HUDEP-2 (cell line): Measurements from ENCODE around the gene CCR5AS.

Experiments used
- DNase-seq, 76 experiments: peaks; one replicate each; lab custom pipeline; 2025; ENCODE audit not compliant: unreplicated experiment in 76 of 76; lab: John Stamatoyannopoulos, UW

The CCR5AS gene

DNA sequence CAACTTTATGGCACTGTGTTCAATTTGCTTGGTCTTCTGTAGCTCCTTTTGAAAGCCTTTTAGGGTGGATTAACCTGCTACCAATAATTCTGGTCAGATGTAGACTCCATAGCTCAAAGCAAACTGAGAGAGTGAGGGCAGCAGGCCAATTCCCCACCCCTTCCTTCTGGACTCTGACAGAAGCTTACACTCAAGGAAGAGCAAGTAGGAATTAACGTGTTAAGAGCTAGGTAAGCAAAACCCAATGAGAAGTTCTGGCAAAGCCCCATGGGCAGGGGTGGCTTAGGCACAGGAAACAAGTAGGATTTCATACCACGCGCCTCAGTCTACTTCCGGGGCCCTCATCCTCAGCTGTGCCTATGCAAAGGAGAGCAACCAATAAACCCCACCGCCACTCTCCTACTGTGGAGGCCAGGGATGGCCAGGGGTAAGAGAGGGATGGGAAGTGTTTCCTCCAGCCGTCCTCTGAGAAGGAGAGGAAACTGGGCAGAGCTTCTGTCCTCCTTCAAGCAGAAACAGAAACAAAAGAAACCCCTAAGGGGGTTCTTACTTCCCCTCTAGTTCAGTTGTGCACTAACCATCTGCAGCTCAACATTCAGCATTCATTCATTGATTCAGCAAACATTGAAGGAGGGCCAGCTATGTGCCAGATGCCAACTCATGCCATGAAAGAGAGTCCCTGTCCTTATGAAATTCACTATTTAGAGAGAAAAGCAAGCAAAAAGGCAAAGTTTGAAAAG is 23.5 kb downstream of the CCR5AS start:
- DNase-seq = no peak

DNA sequence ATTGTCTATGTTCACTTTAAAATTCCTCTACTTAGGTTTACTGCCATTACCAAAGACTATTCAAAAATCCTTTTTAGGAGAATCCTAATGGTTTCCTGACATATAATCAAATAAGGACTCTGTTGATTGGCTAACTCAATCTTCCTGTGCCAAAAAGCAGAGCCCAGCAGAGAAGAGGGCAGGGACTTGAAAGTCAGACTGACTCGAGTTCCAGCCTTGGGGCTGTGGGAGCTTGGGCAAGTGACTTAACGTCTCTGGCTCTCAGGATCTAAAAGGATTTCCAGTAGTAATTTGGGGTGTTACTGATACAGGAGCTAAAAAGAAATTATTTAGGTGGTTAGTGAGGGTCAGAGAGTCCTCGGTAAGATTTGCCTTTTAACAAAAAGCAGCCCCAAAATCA is 25.2 kb downstream of the CCR5AS start:
- DNase-seq = no peak

DNA sequence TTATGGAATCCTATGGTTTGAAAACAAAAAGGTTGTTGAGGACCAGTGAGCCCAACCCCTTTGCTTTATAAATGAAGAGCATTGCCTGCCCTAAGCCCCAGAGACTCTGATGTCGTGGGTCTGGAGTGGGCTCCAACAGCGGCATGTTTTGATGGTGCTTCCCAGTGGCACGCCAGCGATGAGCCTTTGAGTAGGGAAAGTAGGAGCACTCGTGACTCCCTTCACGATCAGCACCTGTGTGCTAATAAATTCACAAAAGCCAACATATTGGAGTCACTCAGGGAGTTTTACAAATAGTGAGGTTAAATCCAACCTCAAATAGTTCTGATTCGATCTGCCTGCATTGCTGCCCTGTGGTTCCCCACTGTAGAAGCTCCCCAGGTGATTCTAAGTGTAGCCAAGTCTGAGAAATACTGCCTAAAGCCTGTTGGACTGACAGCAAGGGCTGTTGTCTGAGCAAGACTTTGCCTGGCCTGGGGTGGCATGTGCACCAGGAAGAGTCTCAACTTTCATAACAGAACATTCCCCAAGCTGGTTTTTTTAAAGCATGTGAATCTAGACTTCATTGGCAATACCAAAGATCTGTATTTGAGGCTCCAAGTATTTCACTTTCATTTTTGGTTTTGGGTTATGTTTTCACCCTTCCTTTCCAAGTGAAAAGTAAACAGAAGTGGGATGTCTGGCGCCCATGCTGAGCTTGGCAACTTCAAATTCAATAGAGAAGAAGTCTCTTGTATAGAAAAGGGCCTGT is 26.2 kb downstream of the CCR5AS start:
- DNase-seq = no peak

DNA sequence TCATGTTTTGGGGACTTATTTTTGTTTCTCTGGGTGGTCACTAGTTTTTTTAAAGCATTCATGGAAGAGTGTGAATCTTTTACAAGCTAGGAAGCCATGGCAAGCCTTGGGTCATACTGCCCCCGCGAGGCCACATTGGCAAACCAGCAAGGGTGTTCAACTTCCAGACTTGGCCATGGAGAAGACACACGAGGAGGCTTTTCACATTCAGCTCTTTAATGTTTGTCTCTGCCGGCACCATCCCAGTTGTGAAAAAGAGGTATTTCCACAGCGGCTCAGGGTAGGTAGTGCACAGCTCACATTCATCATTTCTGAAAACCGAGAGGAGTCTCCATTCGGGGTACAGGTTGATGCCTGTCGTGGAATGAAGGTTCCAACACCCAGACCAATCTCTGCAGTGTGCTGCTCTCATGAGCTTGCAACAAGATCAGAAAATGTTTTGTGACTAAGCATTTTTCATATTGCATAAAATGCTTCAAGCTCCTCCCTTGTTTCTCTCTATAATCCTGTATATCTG is 28.4 kb downstream of the CCR5AS start:
- DNase-seq = peak in 55 of 76 experiments; percentile 3 to 66 (median 37)

DNA sequence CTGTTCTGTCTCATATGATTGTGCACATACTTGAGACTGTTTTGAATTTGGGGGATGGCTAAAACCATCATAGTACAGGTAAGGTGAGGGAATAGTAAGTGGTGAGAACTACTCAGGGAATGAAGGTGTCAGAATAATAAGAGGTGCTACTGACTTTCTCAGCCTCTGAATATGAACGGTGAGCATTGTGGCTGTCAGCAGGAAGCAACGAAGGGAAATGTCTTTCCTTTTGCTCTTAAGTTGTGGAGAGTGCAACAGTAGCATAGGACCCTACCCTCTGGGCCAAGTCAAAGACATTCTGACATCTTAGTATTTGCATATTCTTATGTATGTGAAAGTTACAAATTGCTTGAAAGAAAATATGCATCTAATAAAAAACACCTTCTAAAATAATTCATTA is 31.1 kb downstream of the CCR5AS start:
- no peak for DNase-seq

DNA sequence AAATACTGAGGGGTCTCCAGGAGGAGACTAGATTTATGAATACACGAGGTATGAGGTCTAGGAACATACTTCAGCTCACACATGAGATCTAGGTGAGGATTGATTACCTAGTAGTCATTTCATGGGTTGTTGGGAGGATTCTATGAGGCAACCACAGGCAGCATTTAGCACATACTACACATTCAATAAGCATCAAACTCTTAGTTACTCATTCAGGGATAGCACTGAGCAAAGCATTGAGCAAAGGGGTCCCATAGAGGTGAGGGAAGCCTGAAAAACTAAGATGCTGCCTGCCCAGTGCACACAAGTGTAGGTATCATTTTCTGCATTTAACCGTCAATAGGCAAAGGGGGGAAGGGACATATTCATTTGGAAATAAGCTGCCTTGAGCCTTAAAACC is 31.6 kb downstream of the CCR5AS start:
- no peak for DNase-seq

DNA sequence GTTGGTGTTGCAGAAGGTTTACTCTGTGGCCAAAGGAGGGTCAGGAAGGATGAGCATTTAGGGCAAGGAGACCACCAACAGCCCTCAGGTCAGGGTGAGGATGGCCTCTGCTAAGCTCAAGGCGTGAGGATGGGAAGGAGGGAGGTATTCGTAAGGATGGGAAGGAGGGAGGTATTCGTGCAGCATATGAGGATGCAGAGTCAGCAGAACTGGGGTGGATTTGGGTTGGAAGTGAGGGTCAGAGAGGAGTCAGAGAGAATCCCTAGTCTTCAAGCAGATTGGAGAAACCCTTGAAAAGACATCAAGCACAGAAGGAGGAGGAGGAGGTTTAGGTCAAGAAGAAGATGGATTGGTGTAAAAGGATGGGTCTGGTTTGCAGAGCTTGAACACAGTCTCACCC is 32.1 kb downstream of the CCR5AS start:
- no peak for DNase-seq

DNA sequence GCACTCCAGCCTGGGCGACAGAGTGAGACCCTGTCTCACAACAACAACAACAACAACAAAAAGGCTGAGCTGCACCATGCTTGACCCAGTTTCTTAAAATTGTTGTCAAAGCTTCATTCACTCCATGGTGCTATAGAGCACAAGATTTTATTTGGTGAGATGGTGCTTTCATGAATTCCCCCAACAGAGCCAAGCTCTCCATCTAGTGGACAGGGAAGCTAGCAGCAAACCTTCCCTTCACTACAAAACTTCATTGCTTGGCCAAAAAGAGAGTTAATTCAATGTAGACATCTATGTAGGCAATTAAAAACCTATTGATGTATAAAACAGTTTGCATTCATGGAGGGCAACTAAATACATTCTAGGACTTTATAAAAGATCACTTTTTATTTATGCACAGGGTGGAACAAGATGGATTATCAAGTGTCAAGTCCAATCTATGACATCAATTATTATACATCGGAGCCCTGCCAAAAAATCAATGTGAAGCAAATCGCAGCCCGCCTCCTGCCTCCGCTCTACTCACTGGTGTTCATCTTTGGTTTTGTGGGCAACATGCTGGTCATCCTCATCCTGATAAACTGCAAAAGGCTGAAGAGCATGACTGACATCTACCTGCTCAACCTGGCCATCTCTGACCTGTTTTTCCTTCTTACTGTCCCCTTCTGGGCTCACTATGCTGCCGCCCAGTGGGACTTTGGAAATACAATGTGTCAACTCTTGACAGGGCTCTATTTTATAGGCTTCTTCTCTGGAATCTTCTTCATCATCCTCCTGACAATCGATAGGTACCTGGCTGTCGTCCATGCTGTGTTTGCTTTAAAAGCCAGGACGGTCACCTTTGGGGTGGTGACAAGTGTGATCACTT is 34.1 kb downstream of the CCR5AS start:
- DNase-seq = peak in 5 of 76 experiments; percentile 6 to 22 (median 12)

DNA sequence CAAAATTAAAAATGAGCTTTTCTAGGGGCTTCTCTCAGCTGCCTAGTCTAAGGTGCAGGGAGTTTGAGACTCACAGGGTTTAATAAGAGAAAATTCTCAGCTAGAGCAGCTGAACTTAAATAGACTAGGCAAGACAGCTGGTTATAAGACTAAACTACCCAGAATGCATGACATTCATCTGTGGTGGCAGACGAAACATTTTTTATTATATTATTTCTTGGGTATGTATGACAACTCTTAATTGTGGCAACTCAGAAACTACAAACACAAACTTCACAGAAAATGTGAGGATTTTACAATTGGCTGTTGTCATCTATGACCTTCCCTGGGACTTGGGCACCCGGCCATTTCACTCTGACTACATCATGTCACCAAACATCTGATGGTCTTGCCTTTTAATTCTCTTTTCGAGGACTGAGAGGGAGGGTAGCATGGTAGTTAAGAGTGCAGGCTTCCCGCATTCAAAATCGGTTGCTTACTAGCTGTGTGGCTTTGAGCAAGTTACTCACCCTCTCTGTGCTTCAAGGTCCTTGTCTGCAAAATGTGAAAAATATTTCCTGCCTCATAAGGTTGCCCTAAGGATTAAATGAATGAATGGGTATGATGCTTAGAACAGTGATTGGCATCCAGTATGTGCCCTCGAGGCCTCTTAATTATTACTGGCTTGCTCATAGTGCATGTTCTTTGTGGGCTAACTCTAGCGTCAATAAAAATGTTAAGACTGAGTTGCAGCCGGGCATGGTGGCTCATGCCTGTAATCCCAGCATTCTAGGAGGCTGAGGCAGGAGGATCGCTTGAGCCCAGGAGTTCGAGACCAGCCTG is 35.1 kb downstream of the CCR5AS start:
- DNase-seq = no peak

DNA sequence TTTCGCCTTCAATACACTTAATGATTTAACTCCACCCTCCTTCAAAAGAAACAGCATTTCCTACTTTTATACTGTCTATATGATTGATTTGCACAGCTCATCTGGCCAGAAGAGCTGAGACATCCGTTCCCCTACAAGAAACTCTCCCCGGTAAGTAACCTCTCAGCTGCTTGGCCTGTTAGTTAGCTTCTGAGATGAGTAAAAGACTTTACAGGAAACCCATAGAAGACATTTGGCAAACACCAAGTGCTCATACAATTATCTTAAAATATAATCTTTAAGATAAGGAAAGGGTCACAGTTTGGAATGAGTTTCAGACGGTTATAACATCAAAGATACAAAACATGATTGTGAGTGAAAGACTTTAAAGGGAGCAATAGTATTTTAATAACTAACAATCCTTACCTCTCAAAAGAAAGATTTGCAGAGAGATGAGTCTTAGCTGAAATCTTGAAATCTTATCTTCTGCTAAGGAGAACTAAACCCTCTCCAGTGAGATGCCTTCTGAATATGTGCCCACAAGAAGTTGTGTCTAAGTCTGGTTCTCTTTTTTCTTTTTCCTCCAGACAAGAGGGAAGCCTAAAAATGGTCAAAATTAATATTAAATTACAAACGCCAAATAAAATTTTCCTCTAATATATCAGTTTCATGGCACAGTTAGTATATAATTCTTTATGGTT is 35.9 kb downstream of the CCR5AS start, which contains the start of gene CCR5:
TSS of gene CCR5 (plus strand) at position 108 of the 680 bp plus-strand sequence. CDS start 1,957 bp downstream, outside the sequence.
- DNase-seq = no peak

DNA sequence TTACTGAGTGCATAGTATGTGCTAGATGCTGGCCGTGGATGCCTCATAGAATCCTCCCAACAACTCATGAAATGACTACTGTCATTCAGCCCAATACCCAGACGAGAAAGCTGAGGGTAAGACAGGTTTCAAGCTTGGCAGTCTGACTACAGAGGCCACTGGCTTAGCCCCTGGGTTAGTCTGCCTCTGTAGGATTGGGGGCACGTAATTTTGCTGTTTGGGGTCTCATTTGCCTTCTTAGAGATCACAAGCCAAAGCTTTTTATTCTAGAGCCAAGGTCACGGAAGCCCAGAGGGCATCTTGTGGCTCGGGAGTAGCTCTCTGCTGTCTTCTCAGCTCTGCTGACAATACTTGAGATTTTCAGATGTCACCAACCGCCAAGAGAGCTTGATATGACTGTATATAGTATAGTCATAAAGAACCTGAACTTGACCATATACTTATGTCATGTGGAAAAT is 37.2 kb downstream of the CCR5AS start:
- no peak for DNase-seq

DNA sequence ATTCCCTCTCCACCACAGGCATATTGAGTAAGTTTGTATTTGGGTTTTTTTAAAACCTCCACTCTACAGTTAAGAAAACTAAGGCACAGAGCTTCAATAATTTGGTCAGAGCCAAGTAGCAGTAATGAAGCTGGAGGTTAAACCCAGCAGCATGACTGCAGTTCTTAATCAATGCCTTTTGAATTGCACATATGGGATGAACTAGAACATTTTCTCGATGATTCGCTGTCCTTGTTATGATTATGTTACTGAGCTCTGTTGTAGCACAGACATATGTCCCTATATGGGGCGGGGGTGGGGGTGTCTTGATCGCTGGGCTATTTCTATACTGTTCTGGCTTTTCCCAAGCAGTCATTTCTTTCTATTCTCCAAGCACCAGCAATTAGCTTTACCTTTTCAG is 37.7 kb downstream of the CCR5AS start:
- DNase-seq = no peak

DNA sequence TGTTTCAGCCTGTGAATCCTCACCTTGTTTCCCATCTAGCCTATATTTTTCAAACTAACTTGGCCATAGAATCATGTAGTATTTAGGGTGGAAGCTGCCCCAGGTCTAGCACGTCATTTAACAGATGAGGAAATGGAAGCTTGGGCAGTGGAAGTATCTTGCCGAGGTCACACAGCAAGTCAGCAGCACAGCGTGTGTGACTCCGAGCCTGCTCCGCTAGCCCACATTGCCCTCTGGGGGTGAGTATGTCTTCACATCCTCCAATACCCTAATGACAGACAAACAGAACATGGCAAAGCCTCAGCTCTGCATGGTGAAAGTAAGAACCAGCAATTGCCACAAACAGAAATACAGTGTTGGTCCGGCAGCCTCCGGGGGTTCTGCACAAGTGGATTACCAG is 38.3 kb downstream of the CCR5AS start:
- DNase-seq = peak in 6 of 76 experiments; percentile 1 to 20 (median 4)

DNA sequence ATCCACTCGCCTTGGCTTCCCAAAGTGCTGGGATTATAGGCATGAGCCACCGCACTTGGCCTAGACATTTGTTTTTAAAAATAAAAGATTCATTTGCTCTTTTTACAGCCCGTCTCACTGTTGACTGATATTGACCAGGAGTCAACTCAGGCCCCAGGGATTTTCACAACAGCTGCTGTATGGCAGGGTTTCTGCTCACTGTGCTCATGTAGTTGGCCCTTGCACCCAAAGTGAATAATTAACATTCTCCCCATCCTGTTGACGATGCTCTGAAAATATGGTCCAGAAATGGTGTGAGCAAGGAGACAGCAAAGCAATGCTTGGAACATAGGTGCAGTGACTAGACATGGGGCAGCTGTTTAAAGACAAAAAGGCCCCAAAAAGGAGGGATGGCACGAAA is 39.1 kb downstream of the CCR5AS start:
- DNase-seq = no peak

DNA sequence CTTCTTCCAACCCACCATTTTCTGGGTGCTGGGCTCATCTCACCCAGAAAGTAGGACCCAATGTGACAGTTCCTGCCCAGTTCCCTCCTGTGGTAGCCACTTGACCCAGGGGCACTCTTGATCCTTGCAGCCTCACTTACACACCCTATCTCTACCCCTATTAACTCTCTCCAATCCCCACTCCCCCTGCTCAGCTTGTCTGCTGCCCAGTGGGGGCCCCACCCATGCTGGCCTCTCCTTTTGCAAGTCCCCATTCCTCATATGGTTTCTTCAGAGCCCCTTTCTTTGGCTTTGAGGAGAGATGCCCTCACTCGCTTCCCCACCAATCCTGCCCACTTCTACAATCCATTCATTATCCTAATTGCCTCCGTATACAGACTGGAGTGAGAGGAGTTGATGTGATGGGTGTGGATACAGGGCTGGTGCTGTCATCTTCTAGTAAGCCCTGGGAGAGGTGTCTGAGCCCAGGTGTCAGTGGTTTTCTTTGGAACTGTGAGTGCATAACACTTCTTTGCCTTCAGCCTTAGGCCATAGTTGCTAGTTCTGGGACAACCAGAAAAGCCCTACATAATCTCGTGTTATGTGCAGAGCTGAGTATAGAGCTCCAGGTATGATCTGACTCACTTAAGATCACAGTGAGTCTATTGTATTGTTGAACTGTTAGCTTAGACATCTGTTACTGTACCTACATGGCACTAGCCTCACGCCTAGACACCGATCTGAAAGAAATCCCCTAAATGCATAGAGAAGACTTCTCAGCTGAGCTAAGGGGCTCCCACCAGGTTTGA is 40.9 kb downstream of the CCR5AS start:
- DNase-seq = no peak

DNA sequence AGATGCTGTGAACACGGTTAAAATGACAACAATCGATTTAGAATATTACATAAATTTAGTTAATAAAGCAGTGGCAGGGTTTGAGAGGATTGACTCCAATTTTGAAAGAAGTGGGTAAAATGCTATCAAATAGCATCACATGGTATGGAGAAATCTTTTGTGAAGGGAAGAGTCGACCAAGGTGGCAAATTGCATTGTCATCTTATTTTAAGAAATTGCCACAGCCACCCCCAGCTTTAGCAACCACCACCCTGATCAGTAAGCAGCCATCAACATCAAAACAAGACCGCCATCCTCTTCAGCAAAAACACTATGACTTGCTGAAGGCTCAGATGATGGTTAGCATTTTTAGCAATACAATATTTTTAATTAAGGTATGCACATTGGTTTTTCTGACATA is 41.8 kb downstream of the CCR5AS start:
- no peak for DNase-seq

DNA sequence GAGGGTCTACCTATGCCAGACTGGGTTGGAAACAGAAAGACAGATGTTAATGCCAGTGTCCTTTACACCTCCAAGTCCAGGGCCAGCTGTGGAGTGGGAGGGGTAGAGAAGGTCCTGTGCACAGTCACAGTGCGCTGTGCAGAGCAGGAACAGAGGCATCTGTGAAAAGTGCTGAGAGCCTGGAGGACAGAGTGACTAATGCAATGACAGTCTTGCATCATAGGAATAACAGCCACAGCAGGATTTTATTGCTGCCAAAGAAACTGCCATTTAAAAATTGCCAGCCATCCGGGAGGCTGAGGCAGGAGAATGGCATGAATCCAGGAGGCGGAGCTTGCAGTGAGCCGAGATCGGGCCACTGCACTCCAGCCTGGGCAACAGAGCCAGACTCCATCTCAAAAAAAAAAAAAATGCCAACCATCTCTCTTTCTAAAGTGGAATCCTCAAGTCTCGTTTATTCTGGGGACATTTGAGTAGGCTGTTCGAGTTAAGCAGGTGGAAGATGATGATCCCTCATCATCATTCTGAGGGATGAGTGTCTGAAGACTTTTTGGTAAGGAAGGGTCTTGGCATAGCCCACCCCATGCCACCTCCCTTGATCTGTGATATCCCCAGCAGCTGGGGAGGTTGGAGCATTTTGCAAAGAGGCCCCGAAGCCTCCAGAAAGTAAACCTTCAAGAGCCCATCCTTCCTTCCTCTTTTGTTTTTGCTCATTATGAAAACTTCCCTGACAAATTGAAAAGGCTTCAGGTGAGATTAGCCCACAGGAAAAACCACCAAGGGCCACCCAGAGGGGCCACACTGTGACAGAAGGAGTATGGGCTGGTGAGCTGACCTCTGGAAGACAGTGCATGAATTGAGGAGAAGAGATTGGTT is 45.2 kb downstream of the CCR5AS start:
- no peak for DNase-seq

DNA sequence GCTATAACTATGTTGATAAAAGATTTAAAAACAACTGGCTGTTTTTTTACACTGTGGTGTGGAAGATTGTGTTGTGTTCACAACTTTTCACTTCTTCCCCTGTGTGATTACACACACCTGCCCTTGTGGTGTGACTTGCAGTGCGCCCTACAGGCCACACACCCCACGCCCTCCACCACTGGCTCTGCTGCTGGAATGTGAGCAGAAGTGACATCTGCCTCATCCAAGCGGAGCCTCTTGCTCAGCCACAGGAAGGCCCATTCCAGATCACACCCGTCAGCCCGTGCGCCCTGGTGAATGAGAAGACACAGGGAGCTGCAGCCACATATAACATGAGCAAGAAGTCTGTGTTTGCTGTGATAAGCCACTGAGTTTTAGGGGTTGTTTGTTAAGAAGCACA is 46.0 kb downstream of the CCR5AS start:
- no peak for DNase-seq
